Suprapubic skin (tissue), 3 donors: ENCODE data around the gene MTFR2.

Source experiments
- CTCF ChIP-seq, 2 donors: fragments of 200-600 bp in 1 of 2; fragments of 450-650 bp in 1 of 2; sonication (generic) in 1 of 2; IDR thresholded peaks; one replicate each; pipeline ENCODE4 v1.5.1; 2016 to 2019; ENCODE audit warnings: antibody characterized with exemption in 2 of 2, mild to moderate bottlenecking in 1 of 2, moderate library complexity in 1 of 2
- POLR2AphosphoS5 ChIP-seq, 3 donors: sonication (generic); formaldehyde crosslinking; IDR thresholded peaks; one replicate each; pipeline ENCODE4 v1.6.1; 2017; ENCODE audit warnings: antibody characterized with exemption in 3 of 3

- TF ChIP-seq CTCF (IDR thresholded peaks at IDR 0.05), result no peak
- no peak for TF ChIP-seq POLR2AphosphoS5 (IDR thresholded peaks at IDR 0.05)
Measured at GRCh38 chr6:136228814-136229213, 21.3 kb downstream of the MTFR2 start.
